CD4-positive, alpha-beta memory T cell (primary cell): ENCODE results near the gene FAM20C. TPM values are rescaled to one million over a fixed set of nuclear protein-coding genes. Genes with fewer than 3 reads are reported as not detected.

Experiments used
- CTCF ChIA-PET: fragments of 350-600 bp; sonication (Branson Sonifier 250); formaldehyde crosslinking; loops from one replicate; lab custom pipeline; 2021; ENCODE audit warnings: inconsistent platforms; ENCODE audit not compliant: partially characterized antibody; lab: Charles Lee
- POLR2A ChIA-PET: fragments of 350-600 bp; sonication (Branson Sonifier 250); formaldehyde crosslinking; loops from one replicate; lab custom pipeline; 2021; ENCODE audit not compliant: partially characterized antibody; lab: Charles Lee
- DNase-seq, 5 donors: peaks; one replicate each; pipeline versions ENCODE4 v3.0.0 to v3.0.0-alpha.2; 2020 to 2022; ENCODE audit warnings: mixed read lengths in 1 of 5
- H3K27ac ChIP-seq: one replicate; pipeline ENCODE4 v1.7.0; 2013; ENCODE audit warnings: low read depth, low read length
- H3K27me3 ChIP-seq: 2 replicates; pipeline ENCODE4 v1.7.0; 2013; ENCODE audit warnings: mild to moderate bottlenecking, low read length, moderate library complexity; ENCODE audit not compliant: insufficient read depth
- H3K36me3 ChIP-seq: 2 replicates; pipeline ENCODE4 v1.7.0; 2013; ENCODE audit warnings: mild to moderate bottlenecking, low read length, moderate library complexity; ENCODE audit not compliant: insufficient read depth
- H3K4me1 ChIP-seq: 2 replicates; pipeline ENCODE4 v1.7.0; 2013; ENCODE audit warnings: mild to moderate bottlenecking, low read length, moderate library complexity; ENCODE audit not compliant: insufficient read depth
- H3K4me3 ChIP-seq, 2 donors: one replicate each; pipeline ENCODE4 v1.7.0; 2013; ENCODE audit warnings: low read length in 2 of 2, mild to moderate bottlenecking in 1 of 2
- H3K9me3 ChIP-seq, 2 donors: one replicate each; pipeline ENCODE4 v1.7.0; 2013; ENCODE audit warnings: low read length in 2 of 2, control low read depth in 1 of 2; ENCODE audit not compliant: control insufficient read depth in 1 of 2
- H3K27ac Mint-ChIP-seq, 7 donors: one replicate each; pipeline ENCODE4 v1.8.0; 2020 to 2021; ENCODE audit warnings: mixed read lengths in 7 of 7, mild to moderate bottlenecking in 6 of 7, inconsistent platforms in 3 of 7, moderate library complexity in 3 of 7
- H3K27me3 Mint-ChIP-seq, 2 donors: one replicate each; pipeline ENCODE4 v1.8.0; 2020 to 2021; ENCODE audit warnings: mixed read lengths in 2 of 2
- H3K36me3 Mint-ChIP-seq, 2 donors: one replicate each; pipeline ENCODE4 v1.8.0; 2020 to 2021; ENCODE audit warnings: mixed read lengths in 2 of 2, inconsistent platforms in 1 of 2, mild to moderate bottlenecking in 1 of 2
- H3K4me1 Mint-ChIP-seq, 4 donors: one replicate each; pipeline ENCODE4 v1.8.0; 2020 to 2021; ENCODE audit warnings: mixed read lengths in 4 of 4, mild to moderate bottlenecking in 1 of 4
- H3K4me3 Mint-ChIP-seq, 8 donors: one replicate each; pipeline ENCODE4 v1.8.0; 2020 to 2021; ENCODE audit warnings: mixed read lengths in 8 of 8, mild to moderate bottlenecking in 7 of 8, moderate library complexity in 6 of 8, inconsistent platforms in 3 of 8
- H3K9me3 Mint-ChIP-seq, 8 donors: one replicate each; pipeline ENCODE4 v1.8.0; 2020 to 2021; ENCODE audit warnings: mixed read lengths in 8 of 8, mild to moderate bottlenecking in 5 of 8, inconsistent platforms in 3 of 8, moderate library complexity in 1 of 8
- intact Hi-C: fragments of 100-400 bp; cut with micrococcal nuclease; formaldehyde crosslinking; loops from one replicate; pipeline ENCODE4 v1.15.1; 2023
- polyA plus RNA-seq, 2 donors: library from polyadenylated mRNA; unstranded; fragments of 300-500 nt; fragmentation: Illumina TruSeq; gene quantifications; one replicate each; pipeline ENCODE4 v1.2.3, GENCODE V29; 2021
- total RNA-seq, 2 experiments: library from RNA; stranded (reverse); gene quantifications; one replicate each; pipeline ENCODE4 v1.2.3, GENCODE V29; 2021

FAM20C gene
- total and polyA plus RNA-seq, 4 experiments from 2014 or later = 4.7 to 7.8 TPM; not detected in 2

- H3K27me3 Mint-ChIP-seq = peaks cover 20 to 21% of the 10 kb centered on the region in 2 donors
- no peak for DNase-seq
- no peak overlapping the region for H3K27ac ChIP-seq
- no peak overlapping the region for H3K4me3 ChIP-seq
- no peaks in the 10 kb centered on the region for H3K36me3 Mint-ChIP-seq
- ChIA-PET POLR2A (no interaction called here), CTCF (no interaction called here)
- H3K9me3 Mint-ChIP-seq = peaks cover 0 to 3% (median 0%) of the 10 kb centered on the region in 8 donors
- H3K27me3 ChIP-seq = no peaks in the 10 kb centered on the region
- no peak overlapping the region for H3K4me3 Mint-ChIP-seq
- no peaks in the 10 kb centered on the region for H3K4me1 Mint-ChIP-seq
- no peaks in the 10 kb centered on the region for H3K36me3 ChIP-seq
- no peak overlapping the region for H3K27ac Mint-ChIP-seq
- no peaks in the 10 kb centered on the region for H3K4me1 ChIP-seq
- intact Hi-C loops = no loop called here
- H3K9me3 ChIP-seq = no peaks in the 10 kb centered on the region
Measured at GRCh38 chr7:286266-286665, 93.9 kb downstream of the FAM20C start.

GRCh38 chr7:288671-289101 is 96.3 kb downstream of the FAM20C start:
- no peak overlapping the region for H3K4me3 Mint-ChIP-seq

GRCh38 chr7:289209-289755 is 96.9 kb downstream of the FAM20C start:
- no peak for DNase-seq
- ChIA-PET POLR2A (no interaction called here), CTCF (no interaction called here)
- Mint-ChIP-seq H3K4me3 (no peak overlapping the region), H3K9me3 (peaks cover 0 to 3% (median 0%) of the 10 kb centered on the region in 8 donors), H3K27ac (no peak overlapping the region), H3K4me1 (no peaks in the 10 kb centered on the region), H3K36me3 (no peaks in the 10 kb centered on the region), H3K27me3 (peaks cover 27 to 30% of the 10 kb centered on the region in 2 donors)
- H3K4me3 ChIP-seq = no peak overlapping the region
- H3K27ac ChIP-seq = no peak overlapping the region
- no peaks in the 10 kb centered on the region for H3K36me3 ChIP-seq
- H3K4me1 ChIP-seq = no peaks in the 10 kb centered on the region
- intact Hi-C loops = no loop called here
- H3K27me3 ChIP-seq = peaks cover 6% of the 10 kb centered on the region
- no peaks in the 10 kb centered on the region for H3K9me3 ChIP-seq

More at GRCh38 chr7:288671-289101, 96.3 kb downstream of the FAM20C start:
- no peak overlapping the region for H3K27ac Mint-ChIP-seq
- no peaks in the 10 kb centered on the region for H3K4me1 Mint-ChIP-seq
- intact Hi-C loops = no loop called here
- no peaks in the 10 kb centered on the region for H3K36me3 Mint-ChIP-seq
- peaks cover 0 to 3% (median 0%) of the 10 kb centered on the region in 8 donors for H3K9me3 Mint-ChIP-seq
- Histone ChIP-seq H3K27me3 (peaks cover 6% of the 10 kb centered on the region), H3K4me1 (no peaks in the 10 kb centered on the region), H3K27ac (no peak overlapping the region), H3K36me3 (no peaks in the 10 kb centered on the region), H3K4me3 (no peak overlapping the region), H3K9me3 (no peaks in the 10 kb centered on the region)
- ChIA-PET CTCF (no interaction called here), POLR2A (no interaction called here)
- peaks cover 27 to 28% of the 10 kb centered on the region in 2 donors for H3K27me3 Mint-ChIP-seq
- DNase-seq = no peak

- no peak for DNase-seq
- H3K9me3 ChIP-seq = no peaks in the 10 kb centered on the region
- H3K27me3 Mint-ChIP-seq = peaks cover 30 to 31% of the 10 kb centered on the region in 2 donors
- H3K27ac Mint-ChIP-seq = no peak within 1 kb of the TSS
- no peak within 1 kb of the TSS for H3K27ac ChIP-seq
- no peak within 1 kb of the TSS for H3K4me3 Mint-ChIP-seq
- ChIA-PET CTCF (no interaction called here), POLR2A (no interaction called here)
- peaks cover 6% of the 10 kb centered on the region for H3K27me3 ChIP-seq
- H3K36me3 Mint-ChIP-seq = no peaks in the 10 kb centered on the region
- H3K9me3 Mint-ChIP-seq = peaks cover 0 to 3% (median 0%) of the 10 kb centered on the region in 8 donors
- H3K4me3 ChIP-seq = no peak within 1 kb of the TSS
- no peaks in the 10 kb centered on the region for H3K4me1 Mint-ChIP-seq
- intact Hi-C loops = no loop called here
- H3K36me3 ChIP-seq = no peaks in the 10 kb centered on the region
- no peaks in the 10 kb centered on the region for H3K4me1 ChIP-seq
Measured at GRCh38 chr7:289756-290553, 97.6 kb downstream of the FAM20C start, which contains the start of gene FOXL3. TSS of gene FOXL3 (plus strand) at chr7:290170. CDS start at chr7:290170, 0 bp downstream.

- no peaks in the 10 kb centered on the region for H3K9me3 ChIP-seq
- ChIA-PET POLR2A (no interaction called here), CTCF (no interaction called here)
- peaks cover 6% of the 10 kb centered on the region for H3K27me3 ChIP-seq
- intact Hi-C loops = no loop called here
- Mint-ChIP-seq H3K27ac (no peak overlapping the region), H3K4me1 (no peaks in the 10 kb centered on the region), H3K36me3 (no peaks in the 10 kb centered on the region), H3K9me3 (peaks cover 0 to 3% (median 0%) of the 10 kb centered on the region in 8 donors), H3K4me3 (no peak overlapping the region), H3K27me3 (peaks cover 26 to 30% of the 10 kb centered on the region in 2 donors)
- H3K27ac ChIP-seq = no peak overlapping the region
- no peak overlapping the region for H3K4me3 ChIP-seq
- no peaks in the 10 kb centered on the region for H3K36me3 ChIP-seq
- DNase-seq = no peak
- no peaks in the 10 kb centered on the region for H3K4me1 ChIP-seq
Measured at GRCh38 chr7:290554-291372, 98.4 kb downstream of the FAM20C start.

GRCh38 chr7:291373-292092 is 99.2 kb downstream of the FAM20C start:
- intact Hi-C loops = no loop called here
- no peaks in the 10 kb centered on the region for H3K9me3 ChIP-seq
- H3K27ac ChIP-seq = no peak overlapping the region
- H3K4me3 Mint-ChIP-seq = no peak overlapping the region
- CTCF ChIA-PET = no interaction called here
- H3K27me3 Mint-ChIP-seq = peaks cover 26 to 28% of the 10 kb centered on the region in 2 donors
- no peaks in the 10 kb centered on the region for H3K4me1 Mint-ChIP-seq
- H3K27ac Mint-ChIP-seq = no peak overlapping the region
- no peak for DNase-seq
- H3K36me3 ChIP-seq = no peaks in the 10 kb centered on the region
- POLR2A ChIA-PET = no interaction called here
- H3K4me3 ChIP-seq = no peak overlapping the region
- no peaks in the 10 kb centered on the region for H3K36me3 Mint-ChIP-seq
- H3K4me1 ChIP-seq = no peaks in the 10 kb centered on the region
- peaks cover 0 to 3% (median 0%) of the 10 kb centered on the region in 8 donors for H3K9me3 Mint-ChIP-seq
- peaks cover 6% of the 10 kb centered on the region for H3K27me3 ChIP-seq
